CD4-positive, alpha-beta T cell (primary cell): ENCODE results near the gene SPRYD3. TPM values are rescaled to one million over a fixed set of nuclear protein-coding genes. Genes with fewer than 3 reads are reported as not detected.
A peak's percentile ranks its signal among the peaks of the same experiment; 100 is the strongest.

Experiments used
- ATAC-seq: fragments of 200-7000 bp; cut with Tn5 transposase; one replicate; pipeline ENCODE4 v1.10.0; 2022; ENCODE audit warnings: mild to moderate bottlenecking; ENCODE audit not compliant: poor library complexity
- CTCF ChIA-PET: fragments of 350-600 bp; sonication (Branson Sonifier 250); formaldehyde crosslinking; loops from one replicate; lab custom pipeline; 2021; ENCODE audit warnings: antibody characterized with exemption, inconsistent platforms; lab: Charles Lee
- POLR2A ChIA-PET: fragments of 350-600 bp; sonication (Branson Sonifier 250); formaldehyde crosslinking; loops from one replicate; lab custom pipeline; 2021; ENCODE audit warnings: antibody characterized with exemption, inconsistent platforms; lab: Charles Lee
- DNase-seq, 14 experiments: peaks; one replicate each; pipeline ENCODE4 v3.0.0-alpha.2; 2013 to 2020; ENCODE audit warnings: mixed read lengths in 2 of 14
- H3K27ac ChIP-seq, 2 donors: one replicate each; pipeline versions ENCODE4 v1.5.1 to v1.7.0; 2013; ENCODE audit warnings: low read length in 2 of 2, low read depth in 1 of 2, mild to moderate bottlenecking in 1 of 2
- H3K27me3 ChIP-seq, 2 experiments: 1 replicate in 1 of 2; 2 replicates in 1 of 2; pipeline versions ENCODE4 v1.6.1 to v1.7.0; 2013; ENCODE audit warnings: low read length in 2 of 2, control low read depth in 1 of 2, mild to moderate bottlenecking in 1 of 2, moderate library complexity in 1 of 2; ENCODE audit not compliant: insufficient read depth in 2 of 2, control insufficient read depth in 1 of 2
- H3K36me3 ChIP-seq: one replicate; pipeline ENCODE4 v1.6.1; 2013; ENCODE audit warnings: low read length, control low read depth; ENCODE audit not compliant: insufficient read depth
- H3K4me1 ChIP-seq: one replicate; pipeline ENCODE4 v1.6.1; 2013; ENCODE audit warnings: low read length, control low read depth; ENCODE audit not compliant: insufficient read depth
- H3K4me3 ChIP-seq: one replicate; pipeline ENCODE4 v1.5.1; 2013; ENCODE audit warnings: mild to moderate bottlenecking, low read length, moderate library complexity
- H3K9me3 ChIP-seq, 2 experiments: 1 replicate in 1 of 2; 2 replicates in 1 of 2; pipeline versions ENCODE4 v1.6.1 to v1.7.0; 2013; ENCODE audit warnings: low read length in 2 of 2, mild to moderate bottlenecking in 2 of 2, control low read depth in 1 of 2, moderate library complexity in 1 of 2; ENCODE audit not compliant: control insufficient read depth in 1 of 2, insufficient read depth in 1 of 2
- H3K27ac Mint-ChIP-seq: one replicate; pipeline ENCODE4 v1.8.0; 2020; ENCODE audit warnings: mixed read lengths
- H3K27me3 Mint-ChIP-seq: one replicate; pipeline ENCODE4 v1.8.0; 2021; ENCODE audit warnings: mixed read lengths
- H3K36me3 Mint-ChIP-seq: one replicate; pipeline ENCODE4 v1.8.0; 2021; ENCODE audit warnings: low read depth, mixed read lengths
- H3K4me1 Mint-ChIP-seq: one replicate; pipeline ENCODE4 v1.8.0; 2021; ENCODE audit warnings: low read depth, mixed read lengths
- H3K4me3 Mint-ChIP-seq: one replicate; pipeline ENCODE4 v1.8.0; 2020; ENCODE audit warnings: mild to moderate bottlenecking, mixed read lengths
- H3K9me3 Mint-ChIP-seq: one replicate; pipeline ENCODE4 v1.8.0; 2020; ENCODE audit warnings: mixed read lengths
- intact Hi-C, 2 experiments: fragments of 100-400 bp; cut with DNase I in 1 of 2; cut with micrococcal nuclease in 1 of 2; formaldehyde crosslinking; loops; one replicate each; pipeline versions ENCODE4 v1.15.1 to v1.9.0; 2023 to 2025; cut with DNase I, micrococcal nuclease
- total RNA-seq, 174 experiments: library from RNA in 2 of 174; stranded (reverse) in 2 of 174; gene quantifications; one replicate each; pipeline ENCODE4 v1.2.3 and lab custom pipeline; 2021 to 2026
- TF ChIP-seq, protein P1 (sequence below): fragments of 200-600 bp; IDR thresholded peaks from one replicate; pipeline ENCODE4 v1.8.0; 2022; ENCODE audit warnings: antibody characterized with exemption, mild to moderate bottlenecking

SPRYD3 gene
- total RNA-seq, 2 experiments from 2014 or later, result 17.7 to 21.0 TPM

DNA sequence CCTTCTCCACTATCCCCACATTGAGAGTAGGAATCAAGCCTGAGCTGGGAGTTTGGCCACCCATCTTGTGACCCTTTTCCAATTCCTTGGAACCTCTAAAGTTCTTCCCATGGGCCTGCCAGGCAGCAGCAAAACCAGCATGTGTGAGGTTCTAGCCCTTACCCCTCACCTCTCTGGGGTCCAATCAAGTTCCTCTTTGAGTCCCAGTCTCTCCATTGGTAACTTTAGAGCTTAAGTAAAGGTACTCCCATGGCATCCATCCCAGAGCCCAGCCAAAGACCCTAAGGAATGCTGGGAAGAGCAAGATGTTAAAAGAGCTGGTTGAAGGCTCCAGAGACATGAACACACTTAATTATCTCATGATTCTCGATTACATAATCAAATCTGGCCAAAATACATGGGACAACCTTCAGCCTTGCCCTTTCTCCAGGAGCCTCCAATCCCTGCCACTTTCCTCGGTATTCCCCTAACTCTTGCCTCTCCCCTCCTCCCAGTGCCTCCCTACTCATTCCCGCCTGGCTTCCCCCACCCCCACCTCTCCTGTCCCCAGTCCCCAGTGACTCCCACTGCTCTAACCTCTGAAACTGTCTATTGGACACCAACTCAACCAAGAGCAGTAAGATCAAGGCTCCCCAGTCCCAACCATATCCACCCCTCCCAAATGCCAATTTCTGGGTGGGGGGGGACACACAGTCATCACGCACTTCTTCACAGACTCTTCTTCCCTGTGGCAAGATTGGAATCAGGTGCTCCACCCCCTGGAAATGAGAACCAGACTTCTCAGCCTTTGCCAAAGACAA, 34.1 kb downstream of the SPRYD3 start:
- no peak for DNase-seq
- no peaks in the 10 kb centered on the region for H3K9me3 Mint-ChIP-seq
- H3K4me3 Mint-ChIP-seq, result peak overlapping the region; percentile 62
- POLR2A ChIA-PET, result interaction anchor here (1.3 to 4.3 kb wide), 3 partner anchors 9 to 39 kb away, joined by 5 to 27 read pairs (median 5); partner anchors contain the start of genes EIF4B and SPRYD3
- ATAC-seq, result no peak
- Histone ChIP-seq H3K27ac (no peak overlapping the region), H3K4me1 (peaks cover 21% of the 10 kb centered on the region), H3K9me3 (no peaks in the 10 kb centered on the region), H3K36me3 (peaks cover 4% of the 10 kb centered on the region), H3K27me3 (no peaks in the 10 kb centered on the region), H3K4me3 (no peak overlapping the region)
- H3K27me3 Mint-ChIP-seq, result no peaks in the 10 kb centered on the region
- TF ChIP-seq, protein P1, sequence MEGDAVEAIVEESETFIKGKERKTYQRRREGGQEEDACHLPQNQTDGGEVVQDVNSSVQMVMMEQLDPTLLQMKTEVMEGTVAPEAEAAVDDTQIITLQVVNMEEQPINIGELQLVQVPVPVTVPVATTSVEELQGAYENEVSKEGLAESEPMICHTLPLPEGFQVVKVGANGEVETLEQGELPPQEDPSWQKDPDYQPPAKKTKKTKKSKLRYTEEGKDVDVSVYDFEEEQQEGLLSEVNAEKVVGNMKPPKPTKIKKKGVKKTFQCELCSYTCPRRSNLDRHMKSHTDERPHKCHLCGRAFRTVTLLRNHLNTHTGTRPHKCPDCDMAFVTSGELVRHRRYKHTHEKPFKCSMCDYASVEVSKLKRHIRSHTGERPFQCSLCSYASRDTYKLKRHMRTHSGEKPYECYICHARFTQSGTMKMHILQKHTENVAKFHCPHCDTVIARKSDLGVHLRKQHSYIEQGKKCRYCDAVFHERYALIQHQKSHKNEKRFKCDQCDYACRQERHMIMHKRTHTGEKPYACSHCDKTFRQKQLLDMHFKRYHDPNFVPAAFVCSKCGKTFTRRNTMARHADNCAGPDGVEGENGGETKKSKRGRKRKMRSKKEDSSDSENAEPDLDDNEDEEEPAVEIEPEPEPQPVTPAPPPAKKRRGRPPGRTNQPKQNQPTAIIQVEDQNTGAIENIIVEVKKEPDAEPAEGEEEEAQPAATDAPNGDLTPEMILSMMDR, result no peak
- peak overlapping the region; percentile 96 for H3K27ac Mint-ChIP-seq
- H3K4me1 Mint-ChIP-seq, result peaks cover 21% of the 10 kb centered on the region
- CTCF ChIA-PET, result interaction anchor here (0.6 to 1.7 kb wide), 2 partner anchors 21 to 1981 kb away, joined by 3 to 4 read pairs; no protein-coding TSS in a partner anchor
- intact Hi-C loops, result loop anchor here in 1 of 2 experiments (5.0 kb wide), 1 partner anchor 38 kb away; the partner anchor contains the start of gene EIF4B
- peaks cover 27% of the 10 kb centered on the region for H3K36me3 Mint-ChIP-seq

DNA sequence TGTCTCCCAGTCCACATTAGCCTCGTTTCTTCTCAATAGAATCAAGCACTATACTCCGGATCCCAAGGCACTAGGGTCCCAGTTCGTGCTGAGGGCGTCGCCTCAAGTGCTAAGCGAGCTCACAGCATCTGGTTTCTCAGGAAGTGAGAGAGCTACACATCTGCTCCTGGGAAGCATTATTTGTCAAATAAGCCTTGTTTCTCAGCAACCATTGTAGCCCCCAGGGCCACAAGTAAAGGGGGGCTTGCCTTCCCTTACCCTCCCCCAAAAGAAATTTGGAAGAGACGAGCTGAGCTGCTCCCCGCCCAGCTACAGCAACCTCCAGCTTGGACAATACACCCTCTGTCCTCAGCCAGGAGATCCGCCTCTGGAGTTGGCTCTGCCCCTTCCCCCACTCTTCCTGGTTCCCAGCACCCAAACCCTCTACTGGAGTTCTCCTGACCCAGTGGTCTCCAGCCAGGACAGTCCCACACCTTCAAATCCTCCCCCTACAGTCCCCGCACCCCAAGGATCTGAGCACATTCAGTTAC, 35.1 kb downstream of the SPRYD3 start:
- DNase-seq (no peak), ATAC-seq (no peak)
- Mint-ChIP-seq H3K27me3 (no peaks in the 10 kb centered on the region), H3K4me1 (peaks cover 24% of the 10 kb centered on the region), H3K4me3 (no peak overlapping the region), H3K9me3 (no peaks in the 10 kb centered on the region), H3K27ac (no peak overlapping the region), H3K36me3 (peaks cover 35% of the 10 kb centered on the region)
- intact Hi-C loops, result no loop called here
- Histone ChIP-seq H3K4me3 (no peak overlapping the region), H3K4me1 (peaks cover 23% of the 10 kb centered on the region), H3K9me3 (no peaks in the 10 kb centered on the region), H3K27me3 (no peaks in the 10 kb centered on the region), H3K27ac (no peak overlapping the region), H3K36me3 (peaks cover 13% of the 10 kb centered on the region)
- TF ChIP-seq, protein P1, result no peak
- CTCF ChIA-PET, result no interaction called here
- POLR2A ChIA-PET, result interaction anchor here (1.3 to 4.3 kb wide), 3 partner anchors 10 to 38 kb away, joined by 5 to 27 read pairs (median 6); partner anchors contain the start of genes EIF4B and SPRYD3

DNA sequence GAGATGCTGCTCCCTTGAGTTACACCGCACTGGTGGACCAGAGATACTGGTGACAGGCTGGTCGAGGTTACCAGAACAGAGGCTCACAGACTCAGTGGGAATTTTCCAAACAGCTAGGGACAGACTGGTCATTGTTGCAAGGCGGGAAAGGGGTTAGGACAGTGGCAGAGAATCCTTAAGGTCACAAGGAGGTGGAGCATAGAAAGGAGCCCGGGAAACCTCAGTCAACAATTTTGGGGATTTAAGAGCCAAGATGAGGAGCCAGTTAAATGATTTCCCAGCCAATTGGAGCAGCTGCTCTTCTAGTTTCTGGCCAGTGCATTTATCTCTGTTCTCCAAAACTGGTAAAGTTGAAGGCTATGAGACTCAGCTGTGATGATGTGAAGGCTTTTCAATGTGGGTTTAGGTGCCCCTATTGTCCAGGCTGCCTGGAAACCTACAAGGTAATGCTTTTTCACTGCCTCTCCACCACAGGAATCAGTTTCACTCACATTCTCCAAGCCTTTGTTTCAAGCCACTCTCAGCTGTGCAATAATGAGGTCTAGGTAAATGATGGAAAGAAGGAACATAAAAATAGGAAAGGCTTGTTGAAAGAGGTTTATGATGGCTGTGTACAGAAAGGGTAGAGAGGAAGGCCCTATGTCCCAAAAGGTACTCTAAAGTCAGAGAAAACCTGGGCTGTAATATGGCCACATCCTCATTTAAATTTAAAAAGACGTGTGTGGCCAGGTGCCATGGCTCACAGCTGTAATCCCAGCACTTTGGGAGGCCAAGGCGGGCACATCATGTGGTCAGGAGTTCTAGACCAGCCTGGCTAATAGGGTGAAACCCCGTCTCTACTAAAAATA, 36.4 kb downstream of the SPRYD3 start:
- ChIA-PET POLR2A (interaction anchor here (1.1 to 1.9 kb wide), 3 partner anchors 8 to 36 kb away, joined by 3 to 6 read pairs (median 3); partner anchors contain the start of genes EIF4B and SPRYD3), CTCF (no interaction called here)
- Mint-ChIP-seq H3K4me1 (peaks cover 36% of the 10 kb centered on the region), H3K36me3 (peaks cover 48% of the 10 kb centered on the region), H3K27ac (no peak overlapping the region), H3K27me3 (no peaks in the 10 kb centered on the region), H3K9me3 (no peaks in the 10 kb centered on the region), H3K4me3 (peak overlapping the region; percentile 4)
- Histone ChIP-seq H3K4me1 (peaks cover 29% of the 10 kb centered on the region), H3K9me3 (no peaks in the 10 kb centered on the region), H3K4me3 (no peak overlapping the region), H3K27me3 (no peaks in the 10 kb centered on the region), H3K27ac (peak overlapping the region in 1 of 2 donors; percentile 6), H3K36me3 (peaks cover 26% of the 10 kb centered on the region)
- intact Hi-C loops, result no loop called here
- no peak for DNase-seq
- no peak for ATAC-seq
- TF ChIP-seq, protein P1, result no peak
